ENCODE results near the gene MXD3.

- TF ChIP-seq SIN3A (IDR thresholded peaks at IDR 0.05; ENCODE audit: borderline replicate concordance, insufficient read depth, low read length) = no peak
- TF ChIP-seq POLR2AphosphoS5 (IDR thresholded peaks at IDR 0.05; ENCODE audit: low read depth, low read length) = no peak
These were observed 36.0 kb upstream of the MXD3 start for GRCh38 chr5:177347699-177348098.

Measured in PFSK-1 (cell line).